ENCODE results near the gene IPO8. TPM values are rescaled to one million over a fixed set of nuclear protein-coding genes. Genes with fewer than 3 reads are reported as not detected.

Gene IPO8
- total and polyA plus RNA-seq, 2 donors (not counting 3 experiments of a cell fraction or from before 2014, with no cell fraction given): 7.2 to 52.5 TPM

GRCh38 chr12:30687265-30687986, 8.2 kb downstream of the IPO8 start:
- POLR2A ChIA-PET: no interaction called here
- BruUV-seq (replicated peaks): no TSS peak
- TF ChIP-seq POLR2AphosphoS5 (IDR thresholded peaks at IDR 0.05; ENCODE audit: insufficient read depth, low read depth, low read length) (no peak), POLR2A (IDR thresholded peaks at IDR 0.05; ENCODE audit: low read depth, low read length) (no peak), MYC (IDR thresholded peaks at IDR 0.05; ENCODE audit: low read depth, low read length) (no peak), GATA2 (IDR thresholded peaks at IDR 0.05; ENCODE audit: insufficient read depth, insufficient read length, low read depth, low read length) (no peak), EZH2 (IDR thresholded peaks at IDR 0.05; ENCODE audit: borderline replicate concordance, low read depth, low read length, severe bottlenecking) (no peak)
- CTCF ChIA-PET: no interaction called here
- no peaks in the 10 kb centered on the region for H3K9me3 ChIP-seq (replicated peaks; ENCODE audit: control insufficient read depth, insufficient read depth, low read length)
- H3K4me2 ChIP-seq (ENCODE audit: insufficient read depth, low read length): no peak overlapping the region
- H3K4me3 ChIP-seq (replicated peaks in 1 of 3; ENCODE audit: insufficient read depth in 1 of 3, low read depth in 1 of 3, low read length in 3 of 3): no peak overlapping the region
- intact Hi-C loops (cut with micrococcal nuclease) (no loop called here), dilution Hi-C loops (cut with MboI; ENCODE audit: extremely low pct_ligation_motif_present, low sequenced_read_pairs) (no loop called here)
- H4K20me1 ChIP-seq (replicated peaks; ENCODE audit: control insufficient read depth, extremely low read depth, insufficient read depth, low read length): no peaks in the 10 kb centered on the region
- H3K27me3 ChIP-seq (ENCODE audit: control insufficient read depth in 2 of 2, insufficient read depth in 2 of 2, low read length in 2 of 2): no peaks in the 10 kb centered on the region
- H3K36me3 ChIP-seq (ENCODE audit: control insufficient read depth in 2 of 2, extremely low read depth in 1 of 2, insufficient read depth in 2 of 2, low read length in 2 of 2): peaks cover 0 to 5% of the 10 kb centered on the region in 2 experiments
- no peak overlapping the region for H3K27ac ChIP-seq (ENCODE audit: insufficient read depth, low read depth, low read length)
- no peak overlapping the region for H3K9ac ChIP-seq (replicated peaks; ENCODE audit: extremely low read depth, insufficient read depth, low read length)
- no peak for DNase-seq (ENCODE audit: low read depth, low spot score)
- no peak for FAIRE-seq
- H2AFZ ChIP-seq (ENCODE audit: low read depth, low read length): no peak overlapping the region
- H3K79me2 ChIP-seq (ENCODE audit: control insufficient read depth, insufficient read depth, low read length): peaks cover 23% of the 10 kb centered on the region
- no peaks in the 10 kb centered on the region for H3K9me1 ChIP-seq (replicated peaks; ENCODE audit: control insufficient read depth, extremely low read depth, insufficient read depth, low read length)
- peaks cover 10% of the 10 kb centered on the region for H3K4me1 ChIP-seq (ENCODE audit: control insufficient read depth, extremely low read depth, insufficient read depth, low read length)

GRCh38 chr12:30679241-30679640, 16.4 kb downstream of the IPO8 start:
- no peaks in the 10 kb centered on the region for H3K9me3 ChIP-seq (replicated peaks; ENCODE audit: control insufficient read depth, insufficient read depth, low read length)

More at GRCh38 chr12:30679241-30679640, 16.4 kb downstream of the IPO8 start:
- H3K27ac ChIP-seq (ENCODE audit: insufficient read depth, low read depth, low read length): no peak overlapping the region
- H3K36me3 ChIP-seq (ENCODE audit: control insufficient read depth in 2 of 2, extremely low read depth in 1 of 2, insufficient read depth in 2 of 2, low read length in 2 of 2): peaks cover 0 to 2% of the 10 kb centered on the region in 2 experiments
- no peak overlapping the region for H2AFZ ChIP-seq (ENCODE audit: low read depth, low read length)
- H3K4me2 ChIP-seq (ENCODE audit: insufficient read depth, low read length): no peak overlapping the region
- H3K4me3 ChIP-seq (replicated peaks in 1 of 3; ENCODE audit: insufficient read depth in 1 of 3, low read depth in 1 of 3, low read length in 3 of 3): no peak overlapping the region
- no peaks in the 10 kb centered on the region for H3K27me3 ChIP-seq (ENCODE audit: control insufficient read depth in 2 of 2, insufficient read depth in 2 of 2, low read length in 2 of 2)
- H3K79me2 ChIP-seq (ENCODE audit: control insufficient read depth, insufficient read depth, low read length): no peaks in the 10 kb centered on the region
- no peaks in the 10 kb centered on the region for H3K9me1 ChIP-seq (replicated peaks; ENCODE audit: control insufficient read depth, extremely low read depth, insufficient read depth, low read length)
- ChIA-PET POLR2A (no interaction called here), CTCF (no interaction called here)
- FAIRE-seq (no peak), DNase-seq (ENCODE audit: low read depth, low spot score) (no peak)
- TF ChIP-seq MAX (IDR thresholded peaks at IDR 0.05; ENCODE audit: insufficient read depth, insufficient read length): no peak
- no peak for TF ChIP-seq EZH2 (IDR thresholded peaks at IDR 0.05; ENCODE audit: borderline replicate concordance, low read depth, low read length, severe bottlenecking)
- TF ChIP-seq POLR2A (IDR thresholded peaks at IDR 0.05; ENCODE audit: low read depth, low read length): no peak
- no peak for TF ChIP-seq POLR2AphosphoS5 (IDR thresholded peaks at IDR 0.05; ENCODE audit: insufficient read depth, low read depth, low read length)
- no peak for TF ChIP-seq FOS (IDR thresholded peaks at IDR 0.05; ENCODE audit: borderline replicate concordance, insufficient read depth, low read length)
- TF ChIP-seq, protein P1, sequence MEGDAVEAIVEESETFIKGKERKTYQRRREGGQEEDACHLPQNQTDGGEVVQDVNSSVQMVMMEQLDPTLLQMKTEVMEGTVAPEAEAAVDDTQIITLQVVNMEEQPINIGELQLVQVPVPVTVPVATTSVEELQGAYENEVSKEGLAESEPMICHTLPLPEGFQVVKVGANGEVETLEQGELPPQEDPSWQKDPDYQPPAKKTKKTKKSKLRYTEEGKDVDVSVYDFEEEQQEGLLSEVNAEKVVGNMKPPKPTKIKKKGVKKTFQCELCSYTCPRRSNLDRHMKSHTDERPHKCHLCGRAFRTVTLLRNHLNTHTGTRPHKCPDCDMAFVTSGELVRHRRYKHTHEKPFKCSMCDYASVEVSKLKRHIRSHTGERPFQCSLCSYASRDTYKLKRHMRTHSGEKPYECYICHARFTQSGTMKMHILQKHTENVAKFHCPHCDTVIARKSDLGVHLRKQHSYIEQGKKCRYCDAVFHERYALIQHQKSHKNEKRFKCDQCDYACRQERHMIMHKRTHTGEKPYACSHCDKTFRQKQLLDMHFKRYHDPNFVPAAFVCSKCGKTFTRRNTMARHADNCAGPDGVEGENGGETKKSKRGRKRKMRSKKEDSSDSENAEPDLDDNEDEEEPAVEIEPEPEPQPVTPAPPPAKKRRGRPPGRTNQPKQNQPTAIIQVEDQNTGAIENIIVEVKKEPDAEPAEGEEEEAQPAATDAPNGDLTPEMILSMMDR (IDR thresholded peaks at IDR 0.05; ENCODE audit: extremely low read depth in 1 of 2, insufficient read depth in 1 of 2, low read depth in 1 of 2, low read length in 2 of 2): no peak
- TF ChIP-seq MYC (IDR thresholded peaks at IDR 0.05; ENCODE audit: low read depth, low read length): no peak
- no peak for TF ChIP-seq GATA2 (IDR thresholded peaks at IDR 0.05; ENCODE audit: insufficient read depth, insufficient read length, low read depth, low read length)
- no peak for TF ChIP-seq JUN (IDR thresholded peaks at IDR 0.05; ENCODE audit: borderline replicate concordance, insufficient read depth, insufficient read length, low read depth)
- dilution Hi-C loops (cut with MboI; ENCODE audit: extremely low pct_ligation_motif_present, low sequenced_read_pairs) (no loop called here), intact Hi-C loops (cut with micrococcal nuclease) (loop anchor here (2.0 kb wide), 1 partner anchor 30 kb away; no protein-coding TSS in a partner anchor)
- H4K20me1 ChIP-seq (replicated peaks; ENCODE audit: control insufficient read depth, extremely low read depth, insufficient read depth, low read length): no peaks in the 10 kb centered on the region
- no peak overlapping the region for H3K9ac ChIP-seq (replicated peaks; ENCODE audit: extremely low read depth, insufficient read depth, low read length)
- no TSS peak for BruUV-seq (replicated peaks)
- H3K4me1 ChIP-seq (ENCODE audit: control insufficient read depth, extremely low read depth, insufficient read depth, low read length): peaks cover 9% of the 10 kb centered on the region
